HL-60 (cell line): ENCODE data around the gene EIPR1.

Experiments
- TF ChIP-seq, protein P1 (sequence below): IDR thresholded peaks from 2 replicates; pipeline ENCODE4 v1.6.1; 2012; ENCODE audit warnings: low read depth; ENCODE audit not compliant: insufficient replicate concordance
- TF ChIP-seq, protein P2 (sequence below): IDR thresholded peaks from one replicate; pipeline ENCODE4 v1.5.1; 2011; ENCODE audit warnings: low read length, control low read depth, inconsistent platforms; ENCODE audit not compliant: insufficient read depth

DNA sequence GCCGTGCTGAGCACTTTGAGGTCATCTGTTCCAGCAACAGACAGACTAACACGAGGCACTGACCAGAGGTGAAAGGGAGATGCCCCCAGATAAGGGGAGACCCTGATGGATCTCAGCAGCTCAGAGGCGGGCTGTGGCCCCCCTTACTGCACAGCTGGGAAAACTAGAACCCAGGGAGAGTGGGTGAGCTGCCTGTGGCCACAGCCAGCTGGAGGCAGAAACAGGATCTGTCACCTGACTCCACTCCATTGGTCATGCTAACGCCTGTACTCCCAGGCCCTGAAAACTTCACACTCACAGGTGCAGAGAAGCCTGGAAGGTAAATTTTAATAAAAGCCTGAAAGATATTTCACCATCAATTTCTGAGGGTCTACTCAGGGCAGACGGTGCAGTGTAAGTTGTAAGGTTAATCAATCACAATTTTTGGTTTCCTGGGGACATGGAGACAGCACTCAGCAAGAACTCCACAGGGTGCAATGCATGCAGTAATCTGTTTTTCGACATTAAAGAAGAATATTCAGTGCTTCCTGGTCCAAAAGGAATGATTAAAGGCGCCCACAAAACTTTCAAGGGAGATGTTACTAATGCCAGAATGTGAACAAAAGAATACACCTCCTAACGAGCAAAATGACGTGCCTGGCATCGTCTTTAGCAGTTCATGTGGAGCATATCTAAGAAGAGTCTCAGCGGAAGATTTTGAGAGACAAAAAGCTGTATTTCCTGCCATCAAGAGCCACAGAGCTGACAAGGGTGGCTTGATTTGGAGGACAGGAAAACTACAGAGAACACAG, 173.4 kb downstream of the EIPR1 start:
- TF ChIP-seq, protein P1, sequence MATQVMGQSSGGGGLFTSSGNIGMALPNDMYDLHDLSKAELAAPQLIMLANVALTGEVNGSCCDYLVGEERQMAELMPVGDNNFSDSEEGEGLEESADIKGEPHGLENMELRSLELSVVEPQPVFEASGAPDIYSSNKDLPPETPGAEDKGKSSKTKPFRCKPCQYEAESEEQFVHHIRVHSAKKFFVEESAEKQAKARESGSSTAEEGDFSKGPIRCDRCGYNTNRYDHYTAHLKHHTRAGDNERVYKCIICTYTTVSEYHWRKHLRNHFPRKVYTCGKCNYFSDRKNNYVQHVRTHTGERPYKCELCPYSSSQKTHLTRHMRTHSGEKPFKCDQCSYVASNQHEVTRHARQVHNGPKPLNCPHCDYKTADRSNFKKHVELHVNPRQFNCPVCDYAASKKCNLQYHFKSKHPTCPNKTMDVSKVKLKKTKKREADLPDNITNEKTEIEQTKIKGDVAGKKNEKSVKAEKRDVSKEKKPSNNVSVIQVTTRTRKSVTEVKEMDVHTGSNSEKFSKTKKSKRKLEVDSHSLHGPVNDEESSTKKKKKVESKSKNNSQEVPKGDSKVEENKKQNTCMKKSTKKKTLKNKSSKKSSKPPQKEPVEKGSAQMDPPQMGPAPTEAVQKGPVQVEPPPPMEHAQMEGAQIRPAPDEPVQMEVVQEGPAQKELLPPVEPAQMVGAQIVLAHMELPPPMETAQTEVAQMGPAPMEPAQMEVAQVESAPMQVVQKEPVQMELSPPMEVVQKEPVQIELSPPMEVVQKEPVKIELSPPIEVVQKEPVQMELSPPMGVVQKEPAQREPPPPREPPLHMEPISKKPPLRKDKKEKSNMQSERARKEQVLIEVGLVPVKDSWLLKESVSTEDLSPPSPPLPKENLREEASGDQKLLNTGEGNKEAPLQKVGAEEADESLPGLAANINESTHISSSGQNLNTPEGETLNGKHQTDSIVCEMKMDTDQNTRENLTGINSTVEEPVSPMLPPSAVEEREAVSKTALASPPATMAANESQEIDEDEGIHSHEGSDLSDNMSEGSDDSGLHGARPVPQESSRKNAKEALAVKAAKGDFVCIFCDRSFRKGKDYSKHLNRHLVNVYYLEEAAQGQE = no peak
- TF ChIP-seq, protein P2, sequence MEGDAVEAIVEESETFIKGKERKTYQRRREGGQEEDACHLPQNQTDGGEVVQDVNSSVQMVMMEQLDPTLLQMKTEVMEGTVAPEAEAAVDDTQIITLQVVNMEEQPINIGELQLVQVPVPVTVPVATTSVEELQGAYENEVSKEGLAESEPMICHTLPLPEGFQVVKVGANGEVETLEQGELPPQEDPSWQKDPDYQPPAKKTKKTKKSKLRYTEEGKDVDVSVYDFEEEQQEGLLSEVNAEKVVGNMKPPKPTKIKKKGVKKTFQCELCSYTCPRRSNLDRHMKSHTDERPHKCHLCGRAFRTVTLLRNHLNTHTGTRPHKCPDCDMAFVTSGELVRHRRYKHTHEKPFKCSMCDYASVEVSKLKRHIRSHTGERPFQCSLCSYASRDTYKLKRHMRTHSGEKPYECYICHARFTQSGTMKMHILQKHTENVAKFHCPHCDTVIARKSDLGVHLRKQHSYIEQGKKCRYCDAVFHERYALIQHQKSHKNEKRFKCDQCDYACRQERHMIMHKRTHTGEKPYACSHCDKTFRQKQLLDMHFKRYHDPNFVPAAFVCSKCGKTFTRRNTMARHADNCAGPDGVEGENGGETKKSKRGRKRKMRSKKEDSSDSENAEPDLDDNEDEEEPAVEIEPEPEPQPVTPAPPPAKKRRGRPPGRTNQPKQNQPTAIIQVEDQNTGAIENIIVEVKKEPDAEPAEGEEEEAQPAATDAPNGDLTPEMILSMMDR = no peak
